Measurements from ENCODE around the gene APOL3.

DNA sequence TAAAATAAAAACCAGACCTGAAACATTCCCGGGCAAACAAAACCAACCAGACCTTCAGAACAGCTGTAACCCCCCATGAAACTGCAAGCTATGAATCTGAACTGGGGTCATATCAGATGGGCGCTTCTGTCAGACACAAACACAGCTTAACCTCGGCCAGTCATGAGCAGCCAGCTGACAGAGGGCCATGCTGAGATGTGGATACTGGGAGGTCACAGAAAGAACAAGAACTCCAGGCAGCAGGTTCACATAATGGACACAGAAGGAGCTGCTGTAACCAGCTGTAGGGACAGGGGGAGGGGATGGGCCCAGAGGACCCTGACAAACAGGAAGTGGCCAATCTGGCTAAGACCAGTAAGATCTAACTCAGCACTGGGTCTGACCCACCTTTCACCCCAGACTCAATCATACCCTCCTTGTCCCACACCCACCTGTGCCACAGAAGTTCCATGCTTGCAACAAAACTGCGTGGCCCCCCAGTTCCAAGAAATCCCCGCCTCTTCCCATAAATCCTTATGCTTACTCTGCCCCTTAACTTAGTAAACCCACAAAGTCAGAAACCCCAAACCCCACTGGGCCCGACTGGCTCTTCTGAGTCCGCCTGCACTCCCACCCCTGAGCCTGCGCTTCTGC is 37.1 kb upstream of the APOL3 start:
- TF ChIP-seq, protein P1, sequence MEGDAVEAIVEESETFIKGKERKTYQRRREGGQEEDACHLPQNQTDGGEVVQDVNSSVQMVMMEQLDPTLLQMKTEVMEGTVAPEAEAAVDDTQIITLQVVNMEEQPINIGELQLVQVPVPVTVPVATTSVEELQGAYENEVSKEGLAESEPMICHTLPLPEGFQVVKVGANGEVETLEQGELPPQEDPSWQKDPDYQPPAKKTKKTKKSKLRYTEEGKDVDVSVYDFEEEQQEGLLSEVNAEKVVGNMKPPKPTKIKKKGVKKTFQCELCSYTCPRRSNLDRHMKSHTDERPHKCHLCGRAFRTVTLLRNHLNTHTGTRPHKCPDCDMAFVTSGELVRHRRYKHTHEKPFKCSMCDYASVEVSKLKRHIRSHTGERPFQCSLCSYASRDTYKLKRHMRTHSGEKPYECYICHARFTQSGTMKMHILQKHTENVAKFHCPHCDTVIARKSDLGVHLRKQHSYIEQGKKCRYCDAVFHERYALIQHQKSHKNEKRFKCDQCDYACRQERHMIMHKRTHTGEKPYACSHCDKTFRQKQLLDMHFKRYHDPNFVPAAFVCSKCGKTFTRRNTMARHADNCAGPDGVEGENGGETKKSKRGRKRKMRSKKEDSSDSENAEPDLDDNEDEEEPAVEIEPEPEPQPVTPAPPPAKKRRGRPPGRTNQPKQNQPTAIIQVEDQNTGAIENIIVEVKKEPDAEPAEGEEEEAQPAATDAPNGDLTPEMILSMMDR (IDR thresholded peaks at IDR 0.05): no peak
- TF ChIP-seq POLR2AphosphoS5 (IDR thresholded peaks at IDR 0.05; ENCODE audit: low read depth, low read length): no peak
- no peak for TF ChIP-seq SIN3A (IDR thresholded peaks at IDR 0.05; ENCODE audit: borderline replicate concordance, insufficient read depth, low read depth, low read length)
- TF ChIP-seq, protein P2, sequence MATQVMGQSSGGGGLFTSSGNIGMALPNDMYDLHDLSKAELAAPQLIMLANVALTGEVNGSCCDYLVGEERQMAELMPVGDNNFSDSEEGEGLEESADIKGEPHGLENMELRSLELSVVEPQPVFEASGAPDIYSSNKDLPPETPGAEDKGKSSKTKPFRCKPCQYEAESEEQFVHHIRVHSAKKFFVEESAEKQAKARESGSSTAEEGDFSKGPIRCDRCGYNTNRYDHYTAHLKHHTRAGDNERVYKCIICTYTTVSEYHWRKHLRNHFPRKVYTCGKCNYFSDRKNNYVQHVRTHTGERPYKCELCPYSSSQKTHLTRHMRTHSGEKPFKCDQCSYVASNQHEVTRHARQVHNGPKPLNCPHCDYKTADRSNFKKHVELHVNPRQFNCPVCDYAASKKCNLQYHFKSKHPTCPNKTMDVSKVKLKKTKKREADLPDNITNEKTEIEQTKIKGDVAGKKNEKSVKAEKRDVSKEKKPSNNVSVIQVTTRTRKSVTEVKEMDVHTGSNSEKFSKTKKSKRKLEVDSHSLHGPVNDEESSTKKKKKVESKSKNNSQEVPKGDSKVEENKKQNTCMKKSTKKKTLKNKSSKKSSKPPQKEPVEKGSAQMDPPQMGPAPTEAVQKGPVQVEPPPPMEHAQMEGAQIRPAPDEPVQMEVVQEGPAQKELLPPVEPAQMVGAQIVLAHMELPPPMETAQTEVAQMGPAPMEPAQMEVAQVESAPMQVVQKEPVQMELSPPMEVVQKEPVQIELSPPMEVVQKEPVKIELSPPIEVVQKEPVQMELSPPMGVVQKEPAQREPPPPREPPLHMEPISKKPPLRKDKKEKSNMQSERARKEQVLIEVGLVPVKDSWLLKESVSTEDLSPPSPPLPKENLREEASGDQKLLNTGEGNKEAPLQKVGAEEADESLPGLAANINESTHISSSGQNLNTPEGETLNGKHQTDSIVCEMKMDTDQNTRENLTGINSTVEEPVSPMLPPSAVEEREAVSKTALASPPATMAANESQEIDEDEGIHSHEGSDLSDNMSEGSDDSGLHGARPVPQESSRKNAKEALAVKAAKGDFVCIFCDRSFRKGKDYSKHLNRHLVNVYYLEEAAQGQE (IDR thresholded peaks at IDR 0.05; ENCODE audit: insufficient read depth in 1 of 2, low read depth in 2 of 2, low read length in 1 of 2): no peak
- TF ChIP-seq TCF7L2 (IDR thresholded peaks at IDR 0.05; ENCODE audit: low read depth, low read length): no peak
